Neural crest cell (in vitro differentiated cells): ENCODE results near the gene TFRC. TPM values are rescaled to one million over a fixed set of nuclear protein-coding genes. Genes with fewer than 3 reads are reported as not detected.

ENCODE experiments used
- DNase-seq: peaks from one replicate; pipeline ENCODE4 v3.0.0; 2021; ENCODE audit warnings: low read depth, mixed read lengths, low spot score
- H3K27ac Mint-ChIP-seq: one replicate; pipeline ENCODE4 v1.8.0; 2021; ENCODE audit warnings: mild to moderate bottlenecking, mixed read lengths; ENCODE audit not compliant: unreplicated experiment
- H3K27me3 Mint-ChIP-seq: 2 replicates; pipeline ENCODE4 v1.8.0; 2021; ENCODE audit warnings: low read depth, mild to moderate bottlenecking, mixed read lengths
- H3K36me3 Mint-ChIP-seq: 2 replicates; pipeline ENCODE4 v1.8.0; 2021; ENCODE audit warnings: low read depth, mild to moderate bottlenecking, mixed read lengths
- H3K4me1 Mint-ChIP-seq: 2 replicates; pipeline ENCODE4 v1.8.0; 2021; ENCODE audit warnings: mixed read lengths
- H3K4me3 Mint-ChIP-seq: one replicate; pipeline ENCODE4 v1.8.0; 2021; ENCODE audit warnings: mild to moderate bottlenecking, mixed read lengths
- H3K9me3 Mint-ChIP-seq: 2 replicates; pipeline ENCODE4 v1.8.0; 2021; ENCODE audit warnings: mixed read lengths
- CTCF ChIP-seq: fragments of 200-600 bp; sonication (generic); conservative IDR thresholded peaks from 2 replicates; pipeline ENCODE4 v1.5.0; 2021; ENCODE audit warnings: antibody characterized with exemption, mild to moderate bottlenecking
- total RNA-seq: library from RNA; stranded (reverse); gene quantifications from 2 replicates; pipeline ENCODE4 v1.2.1, GENCODE V29; 2021

Gene TFRC
- total RNA-seq, 1 donor from 2014 or later: 84.4 TPM

GRCh38 chr3:196055683-196056270 lies 26.1 kb downstream of the TFRC start:
- H3K27ac Mint-ChIP-seq: peak overlapping the region; percentile 36
- TF ChIP-seq CTCF: no peak
- H3K4me1 Mint-ChIP-seq: peaks cover 7% of the 10 kb centered on the region

DNA sequence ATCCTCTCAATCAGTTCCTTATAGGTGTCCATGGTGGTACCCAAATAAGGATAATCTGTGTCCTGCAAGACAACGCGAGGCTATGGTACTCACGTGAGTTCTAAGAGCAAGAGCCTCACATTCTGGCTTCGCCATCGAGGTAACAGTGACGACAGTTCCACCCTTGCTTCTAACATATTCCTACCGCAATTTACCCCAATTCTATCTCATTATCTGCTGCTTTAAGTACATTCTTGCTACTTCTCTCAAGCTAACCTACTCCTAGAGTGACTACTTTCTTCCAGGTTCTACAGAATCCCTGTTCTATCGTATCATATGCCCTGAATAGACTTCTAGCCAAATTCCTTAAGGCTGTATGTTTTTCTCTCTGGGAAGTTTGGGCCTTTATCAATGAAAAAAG lies 26.6 kb downstream of the TFRC start:
- Mint-ChIP-seq H3K4me1 (peaks cover 7% of the 10 kb centered on the region), H3K27ac (no peak overlapping the region), H3K36me3 (peaks cover 25% of the 10 kb centered on the region), H3K4me3 (no peak overlapping the region), H3K9me3 (no peaks in the 10 kb centered on the region), H3K27me3 (no peaks in the 10 kb centered on the region)
- TF ChIP-seq CTCF: no peak
- DNase-seq: no peak

More at GRCh38 chr3:196055683-196056270, 26.1 kb downstream of the TFRC start:
- H3K4me3 Mint-ChIP-seq: no peak overlapping the region
- H3K27me3 Mint-ChIP-seq: no peaks in the 10 kb centered on the region
- H3K36me3 Mint-ChIP-seq: peaks cover 26% of the 10 kb centered on the region
- H3K9me3 Mint-ChIP-seq: no peaks in the 10 kb centered on the region
- DNase-seq: no peak

DNA sequence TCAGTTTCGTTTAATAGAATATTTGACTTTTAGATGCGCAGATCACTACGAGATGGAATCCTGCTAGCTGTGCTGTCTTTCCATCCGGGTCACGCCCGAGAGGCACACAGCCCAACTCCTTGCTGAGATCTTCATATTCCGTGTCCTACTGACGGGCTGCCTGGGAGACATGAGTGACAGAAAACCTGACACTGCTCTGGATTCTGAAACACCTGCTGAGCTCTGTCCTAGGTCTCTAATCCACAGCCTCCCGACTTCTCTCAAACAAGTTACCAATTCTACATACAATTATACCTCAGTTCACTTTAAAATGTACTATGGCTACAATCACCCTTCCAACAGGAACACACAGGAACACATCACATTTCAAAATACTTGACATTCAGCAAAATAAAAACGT lies 27.2 kb downstream of the TFRC start:
- Mint-ChIP-seq H3K27ac (no peak overlapping the region), H3K4me3 (no peak overlapping the region), H3K4me1 (peaks cover 7% of the 10 kb centered on the region), H3K27me3 (no peaks in the 10 kb centered on the region), H3K36me3 (peaks cover 25% of the 10 kb centered on the region), H3K9me3 (no peaks in the 10 kb centered on the region)
- DNase-seq: no peak
- TF ChIP-seq CTCF: no peak

DNA sequence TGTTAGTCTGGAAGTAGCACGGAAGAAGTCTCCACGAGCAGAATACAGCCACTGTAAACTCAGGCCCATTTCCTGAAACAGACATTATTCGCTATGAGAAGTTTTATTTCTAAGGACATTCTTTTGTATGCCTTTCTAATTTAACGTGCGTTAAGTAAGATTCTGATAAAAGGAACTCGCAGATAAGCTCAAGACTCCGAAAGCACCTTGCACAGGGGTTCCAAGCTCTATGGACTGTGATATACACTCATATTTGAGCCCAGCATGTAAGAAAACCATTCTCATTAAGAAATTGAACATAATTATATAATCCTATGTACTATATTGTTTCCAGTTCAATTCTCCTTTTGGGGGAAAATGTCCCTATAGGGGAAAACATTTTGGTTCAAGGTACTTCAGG lies 28.4 kb downstream of the TFRC start:
- peaks cover 7% of the 10 kb centered on the region for H3K4me1 Mint-ChIP-seq
- H3K4me3 Mint-ChIP-seq: no peak overlapping the region
- no peak for DNase-seq
- no peaks in the 10 kb centered on the region for H3K9me3 Mint-ChIP-seq
- no peak overlapping the region for H3K27ac Mint-ChIP-seq
- no peak for TF ChIP-seq CTCF
- peaks cover 25% of the 10 kb centered on the region for H3K36me3 Mint-ChIP-seq
- no peaks in the 10 kb centered on the region for H3K27me3 Mint-ChIP-seq

- Mint-ChIP-seq H3K27me3 (no peaks in the 10 kb centered on the region), H3K4me1 (peaks cover 7% of the 10 kb centered on the region), H3K4me3 (no peak overlapping the region), H3K36me3 (peaks cover 17% of the 10 kb centered on the region), H3K27ac (no peak overlapping the region), H3K9me3 (no peaks in the 10 kb centered on the region)
- no peak for TF ChIP-seq CTCF
- DNase-seq: no peak
These were observed 30.4 kb downstream of the TFRC start for GRCh38 chr3:196051282-196052076.
